Stimulated activated CD8-positive, alpha-beta memory T cell treated with anti-CD3 and anti-CD28 coated beads, Interleukin-15, amount 100 ng/mL, for 48 hours (primary cell): ENCODE measurements around the gene LONP2.
"Not testable (repeated sequence)": the region's sequence is repeated elsewhere in the genome, so short reads cannot be mapped to it uniquely, and the experiment has no call there.

Source experiments
- DNase-seq, 2 donors: peaks; one replicate each; pipeline ENCODE4 v3.0.0-alpha.2; 2020; ENCODE audit warnings: low read depth in 2 of 2

Gene LONP2

DNA sequence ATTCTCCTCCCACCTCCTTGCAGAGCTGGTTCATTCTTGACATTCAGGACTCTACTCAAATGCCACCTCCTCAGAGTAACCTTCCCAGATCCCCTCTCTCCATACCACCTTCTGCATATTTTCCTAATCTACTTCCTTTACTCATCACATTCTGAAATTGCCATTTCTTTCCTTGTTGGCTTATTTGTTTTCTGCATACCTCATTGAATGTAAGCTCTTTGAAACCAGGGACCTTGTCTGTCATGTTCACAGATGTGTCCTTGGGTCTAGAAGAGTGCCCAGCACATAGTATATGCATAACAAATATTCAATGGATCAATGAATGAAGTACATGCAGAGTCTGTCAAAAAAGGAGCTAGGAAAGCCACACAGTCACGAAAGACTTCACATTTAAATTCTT lies 7.8 kb upstream of the LONP2 start:
- no peak for DNase-seq

GRCh38 chr16:48240147-48240546 lies 4.0 kb upstream of the LONP2 start:
- not testable (repeated sequence) for DNase-seq

GRCh38 chr16:48244863-48245195 lies 729 bp downstream of the LONP2 start:
- no peak for DNase-seq

DNA sequence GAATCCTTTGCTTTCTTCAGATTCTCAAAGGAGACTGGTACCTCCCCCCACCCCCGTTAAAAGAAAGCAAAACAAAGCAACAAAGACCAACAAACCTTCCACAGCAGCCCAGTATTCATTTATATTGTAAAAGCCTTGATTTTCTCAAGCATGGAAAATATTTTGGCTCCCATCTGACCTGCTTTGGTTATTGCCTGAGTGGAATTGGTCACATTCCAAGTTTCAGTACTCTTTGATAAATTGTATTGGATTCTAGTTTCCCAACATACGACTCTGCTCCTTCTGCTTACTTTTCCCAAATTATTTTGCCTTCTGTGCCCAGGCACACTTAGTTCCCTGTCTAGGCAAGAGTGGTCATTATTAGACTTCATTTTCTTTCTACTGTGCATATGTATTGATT lies 2.0 kb downstream of the LONP2 start:
- DNase-seq, result no peak

GRCh38 chr16:48247311-48247710 lies 3.2 kb downstream of the LONP2 start, which contains the start of gene ABCC11:
Gene ABCC11, minus strand, starts transcription at chr16:48247539. Its CDS starts 15,618 bp downstream, at chr16:48231921.
- no peak for DNase-seq

GRCh38 chr16:48250520-48251278 lies 6.6 kb downstream of the LONP2 start:
- no peak for DNase-seq

- no peak for DNase-seq
These were observed 7.9 kb downstream of the LONP2 start for GRCh38 chr16:48252013-48252412.

GRCh38 chr16:48256579-48257177 lies 12.6 kb downstream of the LONP2 start:
- no peak for DNase-seq

GRCh38 chr16:48261569-48261968 lies 17.5 kb downstream of the LONP2 start:
- no peak for DNase-seq

DNA sequence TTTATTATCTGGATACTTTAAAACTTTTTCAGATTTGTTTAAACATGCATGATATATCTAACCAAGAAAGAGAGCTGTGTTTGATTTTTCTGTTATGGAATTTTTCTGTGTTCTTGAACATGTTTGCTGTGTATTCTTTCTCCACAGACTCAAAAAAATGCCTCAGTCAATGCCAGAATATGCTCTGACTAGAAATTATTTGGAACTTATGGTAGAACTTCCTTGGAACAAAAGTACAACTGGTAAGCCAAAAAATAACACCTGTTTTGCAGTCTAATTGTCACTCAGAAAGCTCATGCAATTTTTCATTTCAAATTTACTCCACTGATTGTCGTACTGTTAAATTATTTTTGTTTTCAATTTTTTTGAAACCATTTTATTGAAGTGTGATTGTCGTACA lies 18.5 kb downstream of the LONP2 start:
- no peak for DNase-seq

- no peak for DNase-seq
These were observed 24.9 kb downstream of the LONP2 start for GRCh38 chr16:48269011-48269410.

DNA sequence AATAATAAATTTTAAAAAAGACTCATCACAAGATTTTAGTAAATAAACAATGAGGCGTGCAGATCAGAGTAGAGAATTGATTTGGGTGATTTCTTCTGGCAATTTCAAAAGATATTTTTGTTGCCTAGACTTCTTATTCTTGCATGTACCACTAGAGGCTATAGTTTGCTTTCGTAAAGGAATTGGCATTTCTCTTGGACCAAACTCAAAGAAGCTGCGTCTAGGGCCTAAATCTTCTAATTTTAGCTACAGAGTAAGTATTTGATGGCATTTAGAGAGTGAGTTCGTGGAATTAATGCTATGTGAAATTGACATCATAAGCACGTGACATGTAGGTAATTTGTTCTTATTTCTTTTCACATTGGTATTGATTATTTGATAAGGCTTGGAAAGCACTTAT lies 27.6 kb downstream of the LONP2 start:
- DNase-seq, result no peak

- DNase-seq, result no peak
These were observed 28.8 kb downstream of the LONP2 start for GRCh38 chr16:48272837-48273421.

DNA sequence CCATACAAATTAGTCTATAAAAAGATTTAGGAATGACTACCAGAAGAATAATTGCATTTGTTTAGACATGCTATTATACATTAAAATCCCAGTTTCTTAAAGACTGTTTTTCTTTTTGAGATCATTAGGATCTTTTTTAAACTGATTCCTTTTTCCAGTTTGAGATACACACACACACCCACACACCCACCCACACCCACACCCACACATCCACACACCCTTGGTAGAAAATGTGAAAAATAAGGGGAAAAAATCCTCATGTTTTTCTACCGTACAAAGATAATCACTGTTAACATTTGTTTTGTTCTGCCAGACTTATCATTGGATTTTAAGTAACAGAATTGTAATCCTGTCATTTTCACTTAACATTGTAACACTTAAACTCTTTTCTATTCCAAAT lies 30.4 kb downstream of the LONP2 start:
- DNase-seq, result no peak

- DNase-seq, result no peak
These were observed 32.0 kb downstream of the LONP2 start for GRCh38 chr16:48276102-48276501.

- no peak for DNase-seq
These were observed 33.1 kb downstream of the LONP2 start for GRCh38 chr16:48277158-48277557.

DNA sequence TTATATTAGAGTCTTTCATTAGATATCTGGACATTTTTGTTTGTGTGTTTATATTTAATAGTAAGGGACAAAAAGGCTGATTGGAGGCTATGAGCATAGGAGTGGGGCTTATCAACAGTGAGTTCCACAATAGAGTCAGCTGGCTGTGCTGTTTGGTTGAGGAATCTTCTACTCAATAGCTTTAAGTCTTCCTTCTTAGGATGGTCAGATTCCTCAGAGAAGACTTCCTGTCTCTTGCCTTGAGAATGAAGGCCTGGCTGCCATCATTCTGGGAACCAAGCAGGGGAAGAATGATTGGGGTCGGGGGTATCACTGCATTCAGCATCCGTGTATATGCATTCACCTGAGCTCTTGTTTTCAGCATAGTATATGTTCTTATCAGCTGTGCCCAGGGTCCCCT lies 35.1 kb downstream of the LONP2 start:
- DNase-seq, result no peak

DNA sequence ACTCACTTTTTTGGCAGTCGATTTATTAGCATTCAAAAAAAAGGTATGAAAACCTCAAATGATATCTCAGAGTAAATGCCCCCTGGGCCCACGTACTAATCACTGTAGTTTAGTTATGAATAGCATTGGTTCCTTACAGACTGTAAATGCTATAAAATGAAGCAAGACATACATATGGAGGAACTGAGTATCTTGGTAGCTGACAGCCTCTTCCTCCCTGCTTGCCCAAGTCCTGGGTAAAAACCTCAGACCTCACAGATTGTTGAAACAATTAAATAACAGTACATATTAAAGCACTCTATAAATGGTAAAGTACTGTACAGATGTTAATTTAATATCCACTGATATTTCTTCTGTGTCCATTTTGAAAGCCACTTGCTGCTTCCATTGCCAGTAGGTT lies 36.4 kb downstream of the LONP2 start:
- DNase-seq, result no peak

GRCh38 chr16:48282636-48283263 lies 38.6 kb downstream of the LONP2 start:
- no peak for DNase-seq

GRCh38 chr16:48284772-48285409 lies 40.8 kb downstream of the LONP2 start:
- no peak for DNase-seq

- no peak for DNase-seq
These were observed 43.1 kb downstream of the LONP2 start for GRCh38 chr16:48287239-48287638.

GRCh38 chr16:48291303-48291702 lies 47.2 kb downstream of the LONP2 start:
- no peak for DNase-seq
